HepG2 (cell line): ENCODE data around the gene YIF1A. TPM values are rescaled to one million over a fixed set of nuclear protein-coding genes. Genes with fewer than 3 reads are reported as not detected.

ENCODE experiments used
- ERF ChIP-seq: IDR thresholded peaks from 2 replicates; pipeline ENCODE4 v1.6.1; 2018; ENCODE audit warnings: missing biosample characterization, missing genetic modification reagents
- HDAC6 ChIP-seq: fragments of 200-600 bp; sonication (generic); IDR thresholded peaks from 2 replicates; pipeline ENCODE4 v1.7.0; 2017; ENCODE audit warnings: mild to moderate bottlenecking, antibody characterized with exemption, low read length, low read depth
- HNRNPL ChIP-seq: fragments of 200-400 bp; formaldehyde crosslinking; IDR thresholded peaks from 2 replicates; pipeline ENCODE4 v1.6.1; 2017; ENCODE audit warnings: mild to moderate bottlenecking, low read depth, low read length
- LCORL ChIP-seq, 2 experiments: fragments of 450-650 bp in 1 of 2; sonication (generic) in 1 of 2; formaldehyde crosslinking in 1 of 2; IDR thresholded peaks; 2 replicates each; pipeline versions ENCODE4 v1.5.0 to v1.6.1; 2017 to 2020; ENCODE audit warnings: antibody characterized with exemption in 1 of 2, missing genetic modification reagents in 1 of 2
- MAZ ChIP-seq, 2 experiments: sonication (generic) in 1 of 2; formaldehyde crosslinking in 1 of 2; IDR thresholded peaks; 2 replicates each; pipeline versions ENCODE4 v1.5.0 to v1.6.1; 2012 to 2020; ENCODE audit warnings: low read depth in 2 of 2, mild to moderate bottlenecking in 2 of 2, borderline replicate concordance in 1 of 2, improper control_type of control experiment in 1 of 2, low read length in 1 of 2, missing genetic modification reagents in 1 of 2, moderate library complexity in 1 of 2
- MYC ChIP-seq: sonication (generic); formaldehyde crosslinking; IDR thresholded peaks from 2 replicates; pipeline ENCODE4 v1.9.0; 2021; ENCODE audit warnings: missing genetic modification reagents, borderline replicate concordance
- MYNN ChIP-seq: sonication (generic); formaldehyde crosslinking; IDR thresholded peaks from 2 replicates; pipeline ENCODE4 v1.4.0; 2020; ENCODE audit warnings: mild to moderate bottlenecking, low read depth, missing genetic modification reagents
- MZF1 ChIP-seq: sonication (generic); formaldehyde crosslinking; IDR thresholded peaks from 2 replicates; pipeline ENCODE4 v1.8.1; 2023; ENCODE audit warnings: mild to moderate bottlenecking, missing genetic modification reagents, borderline replicate concordance
- NFE2 ChIP-seq: sonication (generic); formaldehyde crosslinking; IDR thresholded peaks from 2 replicates; pipeline ENCODE4 v1.4.0; 2020; ENCODE audit warnings: missing genetic modification reagents
- PRDM4 ChIP-seq: sonication (generic); formaldehyde crosslinking; IDR thresholded peaks from 2 replicates; pipeline ENCODE4 v1.9.0; 2021; ENCODE audit warnings: missing genetic modification reagents, borderline replicate concordance
- SAFB2 ChIP-seq: sonication (generic); formaldehyde crosslinking; IDR thresholded peaks from 2 replicates; pipeline ENCODE4 v1.5.1; 2020; ENCODE audit warnings: missing genetic modification reagents, low read depth, mild to moderate bottlenecking, borderline replicate concordance
- SCMH1 ChIP-seq: sonication (generic); formaldehyde crosslinking; IDR thresholded peaks from 2 replicates; pipeline ENCODE4 v1.9.0; 2021; ENCODE audit warnings: missing genetic modification reagents, mild to moderate bottlenecking, borderline replicate concordance
- ZBTB37 ChIP-seq: sonication (generic); formaldehyde crosslinking; IDR thresholded peaks from 2 replicates; pipeline ENCODE4 v1.4.0; 2020; ENCODE audit warnings: mild to moderate bottlenecking, missing genetic modification reagents
- ZNF143 ChIP-seq: sonication (generic); formaldehyde crosslinking; IDR thresholded peaks from 2 replicates; pipeline ENCODE4 v1.4.0; 2020; ENCODE audit warnings: missing genetic modification reagents
- ZNF282 ChIP-seq: fragments of 450-650 bp; IDR thresholded peaks from 2 replicates; pipeline ENCODE4 v1.6.1; 2018; ENCODE audit not compliant: partially characterized antibody
- ZNF460 ChIP-seq: sonication (generic); formaldehyde crosslinking; IDR thresholded peaks from 2 replicates; pipeline ENCODE4 v1.5.1; 2020; ENCODE audit warnings: missing genetic modification reagents, mild to moderate bottlenecking, borderline replicate concordance
- ZNF652 ChIP-seq: IDR thresholded peaks from 2 replicates; pipeline ENCODE4 v1.6.1; 2016; ENCODE audit warnings: low read depth, borderline replicate concordance
- polyA plus RNA-seq, 8 experiments: library from polyadenylated mRNA; depleted of rRNA in 3 of 8; stranded (reverse) in 7 of 8; unstranded in 1 of 8; fragments of >200 nt; fragmentation: Illumina TruSeq in 4 of 8; extraction: Trizol in 4 of 8; gene quantifications; 2 replicates each; pipeline versions ENCODE4 v1.2.1 to v1.2.3, GENCODE V29; 2011 to 2016; ENCODE audit warnings: low read depth in 4 of 8, missing spikeins in 1 of 8, mixed read lengths in 1 of 8; ENCODE audit not compliant: insufficient read depth in 1 of 8
- total RNA-seq, 5 experiments: library from RNA; depleted of rRNA; stranded (reverse); fragments of >200 nt; fragmentation: Illumina TruSeq; extraction: Trizol; gene quantifications; 2 replicates each; pipeline ENCODE4 v1.2.3, GENCODE V29; 2016; ENCODE audit warnings: low read depth in 1 of 5
- TF ChIP-seq, protein P1 (sequence below): sonication (generic); formaldehyde crosslinking; IDR thresholded peaks from 2 replicates; pipeline ENCODE4 v1.8.1; 2023; ENCODE audit warnings: missing genetic modification reagents, inconsistent platforms, borderline replicate concordance
- TF ChIP-seq, protein P2 (sequence below): sonication (generic); formaldehyde crosslinking; IDR thresholded peaks from 2 replicates; pipeline ENCODE4 v1.5.0; 2020; ENCODE audit warnings: missing genetic modification reagents

The YIF1A gene
- total and polyA plus RNA-seq, 2 of the 13 experiments (the other 11 are each of a cell fraction or from before 2014, with no cell fraction given): 133 to 145 TPM

DNA sequence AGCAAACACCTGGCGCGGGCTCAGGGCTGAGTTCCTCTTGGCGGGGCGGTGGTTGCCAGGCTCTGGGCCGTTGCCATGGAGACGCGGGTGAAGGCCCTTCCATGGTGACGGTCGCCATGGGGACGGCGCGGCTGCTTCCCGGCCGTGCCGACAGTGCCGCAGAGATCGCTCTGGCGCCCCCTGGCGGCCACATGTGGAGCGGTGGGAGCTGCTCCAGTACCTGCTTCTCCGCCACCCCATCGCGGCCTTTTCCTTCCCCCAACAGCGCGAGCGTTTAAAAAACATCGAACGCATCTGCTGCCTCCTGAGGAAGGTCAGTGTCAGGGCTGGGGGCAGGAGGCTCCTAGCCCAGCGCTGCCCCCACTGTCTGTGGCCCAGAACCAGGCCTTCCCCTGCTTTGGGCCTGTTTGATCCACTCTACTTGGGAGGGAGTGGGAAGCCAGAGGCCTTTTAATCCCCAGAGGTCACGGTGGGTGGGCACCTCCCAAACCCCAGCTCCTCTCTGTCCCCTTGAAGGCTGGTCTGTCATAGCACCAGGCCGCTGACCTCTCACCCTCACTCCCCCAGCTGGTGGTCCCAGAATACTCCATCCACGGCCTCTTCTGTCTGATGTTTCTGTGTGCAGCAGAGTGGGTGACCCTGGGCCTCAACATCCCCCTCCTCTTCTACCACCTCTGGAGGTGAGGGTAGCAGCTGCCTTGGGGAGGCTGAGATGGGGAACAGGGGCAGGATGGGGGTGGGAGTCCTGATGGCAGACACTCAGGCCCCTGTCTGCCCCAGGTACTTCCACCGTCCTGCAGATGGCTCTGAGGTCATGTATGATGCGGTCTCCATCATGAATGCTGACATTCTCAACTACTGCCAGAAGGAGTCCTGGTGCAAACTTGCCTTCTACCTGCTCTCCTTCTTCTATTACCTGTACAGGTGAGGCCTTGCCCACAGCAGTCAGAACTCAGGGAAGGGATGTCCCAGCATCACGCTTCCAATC, 6.2 kb downstream of the YIF1A start (continued):
- no peak for TF ChIP-seq HDAC6
- no peak for TF ChIP-seq ZBTB37 (CRISPR knock-in tag)
- TF ChIP-seq MAZ (IDR thresholded peaks at IDR 0.05; ENCODE audit: borderline replicate concordance, low read depth, low read length): peak; percentile 41; the same call in 1 of the 2 replicates
- no peak for TF ChIP-seq MAZ (CRISPR knock-in tag; IDR thresholded peaks at IDR 0.05; ENCODE audit: low read depth)
- TF ChIP-seq, protein P1, sequence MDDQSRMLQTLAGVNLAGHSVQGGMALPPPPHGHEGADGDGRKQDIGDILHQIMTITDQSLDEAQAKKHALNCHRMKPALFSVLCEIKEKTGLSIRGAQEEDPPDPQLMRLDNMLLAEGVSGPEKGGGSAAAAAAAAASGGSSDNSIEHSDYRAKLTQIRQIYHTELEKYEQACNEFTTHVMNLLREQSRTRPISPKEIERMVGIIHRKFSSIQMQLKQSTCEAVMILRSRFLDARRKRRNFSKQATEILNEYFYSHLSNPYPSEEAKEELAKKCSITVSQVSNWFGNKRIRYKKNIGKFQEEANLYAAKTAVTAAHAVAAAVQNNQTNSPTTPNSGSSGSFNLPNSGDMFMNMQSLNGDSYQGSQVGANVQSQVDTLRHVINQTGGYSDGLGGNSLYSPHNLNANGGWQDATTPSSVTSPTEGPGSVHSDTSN (CRISPR knock-in tag): no peak
- no peak for TF ChIP-seq MYC (CRISPR knock-in tag)
- no peak for TF ChIP-seq PRDM4 (CRISPR knock-in tag)
- TF ChIP-seq ZNF282: no peak
- TF ChIP-seq, protein P2, sequence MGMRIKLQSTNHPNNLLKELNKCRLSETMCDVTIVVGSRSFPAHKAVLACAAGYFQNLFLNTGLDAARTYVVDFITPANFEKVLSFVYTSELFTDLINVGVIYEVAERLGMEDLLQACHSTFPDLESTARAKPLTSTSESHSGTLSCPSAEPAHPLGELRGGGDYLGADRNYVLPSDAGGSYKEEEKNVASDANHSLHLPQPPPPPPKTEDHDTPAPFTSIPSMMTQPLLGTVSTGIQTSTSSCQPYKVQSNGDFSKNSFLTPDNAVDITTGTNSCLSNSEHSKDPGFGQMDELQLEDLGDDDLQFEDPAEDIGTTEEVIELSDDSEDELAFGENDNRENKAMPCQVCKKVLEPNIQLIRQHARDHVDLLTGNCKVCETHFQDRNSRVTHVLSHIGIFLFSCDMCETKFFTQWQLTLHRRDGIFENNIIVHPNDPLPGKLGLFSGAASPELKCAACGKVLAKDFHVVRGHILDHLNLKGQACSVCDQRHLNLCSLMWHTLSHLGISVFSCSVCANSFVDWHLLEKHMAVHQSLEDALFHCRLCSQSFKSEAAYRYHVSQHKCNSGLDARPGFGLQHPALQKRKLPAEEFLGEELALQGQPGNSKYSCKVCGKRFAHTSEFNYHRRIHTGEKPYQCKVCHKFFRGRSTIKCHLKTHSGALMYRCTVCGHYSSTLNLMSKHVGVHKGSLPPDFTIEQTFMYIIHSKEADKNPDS (CRISPR knock-in tag): no peak
- no peak for TF ChIP-seq ZNF460
- no peak for TF ChIP-seq ZNF143 (CRISPR knock-in tag)
- TF ChIP-seq LCORL (IDR thresholded peaks at IDR 0.05): no peak
- TF ChIP-seq LCORL (CRISPR knock-in tag; IDR thresholded peaks at IDR 0.05): 0 out of 2 replicates have a peak, but pooled peaks have one; percentile 44
- no peak for TF ChIP-seq NFE2 (CRISPR knock-in tag)
- TF ChIP-seq MZF1: no peak
- no peak for TF ChIP-seq SAFB2
- TF ChIP-seq ZNF652 (CRISPR knock-in tag): no peak; the same call in 1 of the 2 replicates
- peak; percentile 63; the same call in 1 of the 2 replicates for TF ChIP-seq ERF (CRISPR knock-in tag)
- no peak for TF ChIP-seq SCMH1 (CRISPR knock-in tag)
- no peak for TF ChIP-seq HNRNPL
- peak; percentile 99 for TF ChIP-seq MYNN
